ENCODE results near the gene SPEM3. TPM values are rescaled to one million over a fixed set of nuclear protein-coding genes. Genes with fewer than 3 reads are reported as not detected.

The SPEM3 gene
- total and polyA plus RNA-seq, 2 of the 13 experiments (the other 11 are each of a cell fraction or from before 2014, with no cell fraction given) = not detected

GRCh38 chr17:7435676-7436555, 7.3 kb downstream of the SPEM3 start (continued):
- TF ChIP-seq MAFK (conservative IDR thresholded peaks at IDR 0.05 in 1 of 2, IDR thresholded peaks at IDR 0.05 in 1 of 2; ENCODE audit: low read length in 2 of 2) (no peak), TGIF2 (CRISPR knock-in tag; IDR thresholded peaks at IDR 0.05) (peak; percentile 16; the same call in 1 of the 2 replicates), JARID2 (CRISPR knock-in tag; IDR thresholded peaks at IDR 0.05; ENCODE audit: insufficient replicate concordance) (no peak), ZNF512B (CRISPR knock-in tag; IDR thresholded peaks at IDR 0.05; ENCODE audit: borderline replicate concordance) (no peak), NR0B2 (CRISPR knock-in tag; IDR thresholded peaks at IDR 0.05) (no peak), JUND (CRISPR knock-in tag; IDR thresholded peaks at IDR 0.05) (no peak), ONECUT2 (CRISPR knock-in tag; IDR thresholded peaks at IDR 0.05) (no peak), PRMT3 (CRISPR knock-in tag; IDR thresholded peaks at IDR 0.05; ENCODE audit: borderline replicate concordance, low read depth) (no peak), SMAD3 (CRISPR knock-in tag; IDR thresholded peaks at IDR 0.05) (no peak), TFAP4 (IDR thresholded peaks at IDR 0.05; ENCODE audit: borderline replicate concordance, low read depth) (peak; percentile 61; the same call in 1 of the 2 replicates), CREBL2 (CRISPR knock-in tag; IDR thresholded peaks at IDR 0.05; ENCODE audit: borderline replicate concordance) (no peak), ETV5 (CRISPR knock-in tag; IDR thresholded peaks at IDR 0.05; ENCODE audit: borderline replicate concordance) (no peak), SIX4 (CRISPR knock-in tag; IDR thresholded peaks at IDR 0.05) (no peak), BCLAF1 (IDR thresholded peaks at IDR 0.05) (no peak), PREB (CRISPR knock-in tag; IDR thresholded peaks at IDR 0.05) (no peak), SRSF1 (optimal IDR thresholded peaks at IDR 0.05; ENCODE audit: low read depth, low read length) (no peak), ZBTB38 (CRISPR knock-in tag; IDR thresholded peaks at IDR 0.05) (no peak), ZEB1 (IDR thresholded peaks at IDR 0.05; ENCODE audit: insufficient replicate concordance, low read depth) (no peak), ATF7-NPFF (CRISPR knock-in tag; IDR thresholded peaks at IDR 0.05; ENCODE audit: low read depth) (no peak)

Data from HepG2 (cell line).